GM19193 (cell line): ENCODE results near the gene TRIM25.

Source experiments
- POLR2A ChIP-seq: IDR thresholded peaks from 4 replicates; pipeline ENCODE4 v1.6.1; 2011; ENCODE audit not compliant: insufficient read depth, insufficient read length; ENCODE audit errors: extremely low read depth

Gene TRIM25

DNA sequence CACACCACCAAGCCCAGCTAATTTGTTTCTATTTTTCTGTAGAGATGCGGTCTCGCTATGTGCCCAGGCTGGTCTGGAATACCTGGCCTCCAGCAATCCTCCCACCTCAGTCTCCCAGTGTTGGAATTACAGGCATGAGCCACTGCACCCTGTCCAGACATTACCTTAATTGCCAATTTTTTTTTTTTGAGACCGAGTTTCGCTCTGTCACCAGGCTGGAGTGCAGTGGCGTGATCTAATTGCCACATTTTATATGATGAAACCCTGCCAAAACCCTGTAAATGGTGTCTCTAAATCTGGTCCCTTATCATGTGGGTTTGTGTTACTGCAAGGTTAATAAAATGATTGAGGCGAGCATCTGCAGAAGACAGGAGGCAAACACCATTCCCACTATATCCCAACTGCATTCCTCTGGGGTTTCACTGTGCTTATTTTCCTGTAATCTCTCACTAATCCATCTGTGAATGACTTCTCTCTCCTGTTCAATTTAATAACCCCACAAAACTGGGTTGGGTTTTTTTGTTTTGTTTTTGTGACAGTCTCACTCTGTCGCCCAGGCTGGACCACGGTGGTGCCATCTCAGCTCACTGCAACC lies 19.4 kb upstream of the TRIM25 start:
- no peak for TF ChIP-seq POLR2A

- TF ChIP-seq POLR2A: no peak
These were observed 17.0 kb upstream of the TRIM25 start for GRCh38 chr17:56930739-56931337.

GRCh38 chr17:56929362-56929969 lies 15.6 kb upstream of the TRIM25 start:
- TF ChIP-seq POLR2A: no peak

DNA sequence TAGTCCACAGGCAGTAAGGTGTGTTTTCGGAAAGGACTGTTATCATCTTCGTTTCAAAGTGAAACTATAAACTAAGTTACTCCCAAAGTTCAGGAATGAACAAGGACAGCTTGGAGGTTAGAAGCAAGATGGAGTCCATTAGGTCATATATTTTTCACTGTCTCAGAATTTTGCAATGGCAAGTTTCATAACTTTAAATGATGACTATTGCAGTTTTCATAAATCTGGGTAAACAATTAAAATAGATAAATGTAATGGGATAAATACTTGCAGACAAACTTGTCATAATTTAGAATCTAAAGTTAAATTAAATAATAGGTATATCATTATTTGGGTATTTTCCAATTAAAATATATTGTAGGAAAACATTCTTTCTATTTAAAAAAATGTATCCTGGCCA lies 14.7 kb upstream of the TRIM25 start:
- TF ChIP-seq POLR2A: no peak

DNA sequence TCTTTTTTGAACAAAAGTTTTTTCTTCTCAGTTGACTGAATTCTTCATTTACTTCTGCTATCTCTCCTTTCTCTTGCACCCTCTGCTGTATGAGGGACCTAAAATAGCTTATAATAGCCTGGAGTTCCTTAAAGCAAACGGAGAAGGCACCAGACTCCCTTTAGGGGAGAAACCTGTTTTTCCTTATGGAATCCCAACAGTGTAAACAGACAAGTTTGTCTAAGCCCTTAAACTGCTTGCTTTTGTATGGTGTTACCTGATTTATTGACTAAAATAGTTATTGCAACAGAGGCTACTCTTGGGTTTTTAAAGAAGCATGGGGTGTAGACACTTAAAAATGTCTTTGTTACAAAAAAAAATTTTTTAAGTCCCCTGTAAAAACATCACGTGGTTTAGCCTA lies 12.9 kb upstream of the TRIM25 start:
- no peak for TF ChIP-seq POLR2A

GRCh38 chr17:56926270-56926669 lies 12.4 kb upstream of the TRIM25 start:
- no peak for TF ChIP-seq POLR2A

- no peak for TF ChIP-seq POLR2A
These were observed 11.2 kb upstream of the TRIM25 start for GRCh38 chr17:56925088-56925487.

- TF ChIP-seq POLR2A: no peak
These were observed 5.9 kb upstream of the TRIM25 start for GRCh38 chr17:56919717-56920116.

- no peak for TF ChIP-seq POLR2A
These were observed 5.1 kb upstream of the TRIM25 start for GRCh38 chr17:56918916-56919315.

DNA sequence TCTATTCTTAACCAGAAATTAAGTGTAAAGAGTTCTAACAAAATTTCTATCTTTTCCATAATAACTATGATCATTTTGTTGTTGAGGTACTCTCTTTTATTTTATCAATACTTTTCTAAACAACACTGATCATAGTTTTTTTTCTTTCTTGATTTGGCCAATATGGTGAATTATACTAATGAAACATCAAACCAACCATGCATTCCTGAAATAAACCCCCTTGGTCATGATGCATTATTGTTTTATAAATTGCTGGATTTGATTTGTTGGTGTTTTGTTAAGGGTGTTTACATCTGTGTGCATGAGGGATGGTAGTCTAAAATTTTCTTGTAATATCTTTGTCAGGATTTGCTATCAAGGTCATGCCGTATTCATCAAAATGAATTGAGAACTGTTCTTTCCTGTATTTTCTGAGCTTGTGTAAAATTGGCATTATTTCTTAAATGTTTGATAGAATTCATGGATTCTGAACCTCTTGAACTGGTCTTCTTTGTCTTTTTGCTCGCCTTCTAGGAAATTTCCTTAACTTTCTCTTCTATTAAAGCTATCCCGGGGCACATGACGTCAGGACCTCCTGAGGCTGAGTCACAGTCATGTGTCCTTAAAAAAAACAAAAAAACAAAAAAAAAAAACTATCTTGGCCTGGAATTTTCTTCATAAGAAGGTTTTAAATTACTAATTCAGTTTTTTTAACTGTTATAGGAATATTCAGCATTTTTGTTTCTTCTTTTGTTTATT lies 3.9 kb upstream of the TRIM25 start:
- no peak for TF ChIP-seq POLR2A

- TF ChIP-seq POLR2A: no peak
These were observed 878 bp upstream of the TRIM25 start for GRCh38 chr17:56914581-56915273.

DNA sequence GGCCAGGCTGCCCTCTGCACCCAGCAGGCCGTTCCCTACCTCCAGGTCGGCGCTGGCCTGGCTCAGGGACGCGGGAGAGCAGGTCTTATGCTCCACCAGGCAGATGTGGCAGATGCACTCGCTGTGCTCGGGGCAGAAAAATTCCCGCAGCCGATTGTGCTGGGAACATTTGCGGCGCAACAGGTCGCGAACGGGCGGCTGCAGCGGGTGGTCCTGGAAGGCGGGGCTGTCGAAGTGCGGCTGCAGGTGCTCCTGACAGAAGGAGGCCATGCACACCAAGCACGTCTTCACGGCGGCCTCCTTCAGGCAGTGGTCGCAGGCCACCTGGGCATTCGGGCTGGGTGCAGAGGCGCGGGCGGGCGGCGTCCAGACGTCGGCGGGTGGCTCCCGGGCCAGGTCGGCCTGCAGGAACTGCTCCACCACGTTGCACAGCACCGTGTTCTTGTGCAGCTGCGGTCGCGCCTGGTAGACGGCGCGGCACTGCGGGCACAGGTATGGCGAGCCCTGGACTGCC lies 439 bp downstream of the TRIM25 start:
- no peak for TF ChIP-seq POLR2A

- no peak for TF ChIP-seq POLR2A
These were observed 893 bp downstream of the TRIM25 start for GRCh38 chr17:56913000-56913311.

DNA sequence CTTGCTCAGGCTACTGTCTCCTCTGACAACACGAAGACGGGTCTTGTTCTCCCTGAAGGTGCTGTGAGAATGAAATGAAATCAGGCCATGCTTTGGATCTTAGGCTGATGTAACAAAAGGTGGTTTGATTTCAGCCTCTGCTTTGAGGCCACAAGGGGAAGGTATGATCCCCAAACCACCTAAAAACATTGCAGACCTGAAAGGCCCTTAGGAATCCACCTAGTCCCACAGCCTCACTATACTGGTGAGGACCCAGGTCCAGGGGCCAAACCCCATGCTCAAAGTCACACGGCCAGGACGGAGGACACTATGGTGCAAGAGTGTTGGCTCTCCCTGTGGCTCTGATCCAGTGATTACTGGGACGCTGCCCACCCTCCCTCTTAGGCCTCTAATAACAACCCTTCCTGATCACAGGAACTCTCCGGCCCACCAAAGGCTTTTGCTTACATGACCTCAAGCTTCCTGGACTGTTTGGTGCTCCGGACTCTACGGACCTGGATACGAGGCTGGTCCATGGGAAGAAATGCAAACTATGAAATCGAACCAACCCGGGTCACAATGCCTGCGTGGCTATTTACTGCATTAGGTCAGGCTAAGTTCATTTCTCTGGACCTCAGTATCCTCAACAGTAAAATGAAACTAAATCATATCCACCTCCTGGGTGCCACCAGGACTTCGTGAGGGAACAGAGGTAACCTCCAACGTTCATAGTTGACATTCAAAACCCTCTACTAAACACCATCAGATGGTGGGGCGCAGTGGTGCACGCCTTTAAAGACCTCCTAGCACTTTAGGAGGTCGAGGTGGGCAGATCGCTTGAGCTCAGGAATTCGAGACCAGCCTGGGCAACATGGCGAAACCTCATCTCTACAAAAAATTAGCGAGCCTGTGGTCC lies 1.5 kb downstream of the TRIM25 start:
- no peak for TF ChIP-seq POLR2A
